ENCODE data around the gene PI4KA.
"Not testable (repeated sequence)": the region's sequence is repeated elsewhere in the genome, so short reads cannot be mapped to it uniquely, and the experiment has no call there.

PI4KA gene

GRCh38 chr22:20741634-20742581 is 116.7 kb downstream of the PI4KA start:
- no peak overlapping the region for H3K4me3 ChIP-seq (ENCODE audit: low read depth, low read length)
- DNase-seq = peak; percentile 11
- in situ Hi-C loops (cut with HindIII; ENCODE audit: low pct_ligation_motif_present, low sequenced_read_pairs) = no loop called here
- no peaks in the 10 kb centered on the region for H3K27me3 ChIP-seq (replicated peaks)
- peaks cover 33% of the 10 kb centered on the region for H3K36me3 ChIP-seq (replicated peaks)
- H3K27ac ChIP-seq = no peak overlapping the region
- TF ChIP-seq CTCF (IDR thresholded peaks at IDR 0.05; ENCODE audit: low read depth, low read length, missing control alignments) = peak; percentile 76

GRCh38 chr22:20741008-20741633 is 117.5 kb downstream of the PI4KA start:
- Histone ChIP-seq H3K36me3 (replicated peaks) (peaks cover 27% of the 10 kb centered on the region), H3K27ac (no peak overlapping the region), H3K4me3 (ENCODE audit: low read depth, low read length) (no peak overlapping the region), H3K27me3 (replicated peaks) (no peaks in the 10 kb centered on the region)
- DNase-seq = no peak
- in situ Hi-C loops (cut with HindIII; ENCODE audit: low pct_ligation_motif_present, low sequenced_read_pairs) = no loop called here
- TF ChIP-seq CTCF (IDR thresholded peaks at IDR 0.05; ENCODE audit: low read depth, low read length, missing control alignments) = no peak

GRCh38 chr22:20740222-20740951 is 118.2 kb downstream of the PI4KA start:
- H3K36me3 ChIP-seq (replicated peaks) = peaks cover 24% of the 10 kb centered on the region
- no peak for TF ChIP-seq CTCF (IDR thresholded peaks at IDR 0.05; ENCODE audit: low read depth, low read length, missing control alignments)
- H3K27ac ChIP-seq = no peak overlapping the region
- peak; percentile 7 for DNase-seq
- no peak overlapping the region for H3K4me3 ChIP-seq (ENCODE audit: low read depth, low read length)
- in situ Hi-C loops (cut with HindIII; ENCODE audit: low pct_ligation_motif_present, low sequenced_read_pairs) = no loop called here
- H3K27me3 ChIP-seq (replicated peaks) = no peaks in the 10 kb centered on the region

GRCh38 chr22:20738394-20739089 is 120.1 kb downstream of the PI4KA start:
- H3K27ac ChIP-seq = no peak overlapping the region
- DNase-seq = no peak

GRCh38 chr22:20736891-20737290 is 121.7 kb downstream of the PI4KA start:
- DNase-seq; in situ Hi-C loops (cut with HindIII; ENCODE audit: low pct_ligation_motif_present, low sequenced_read_pairs); H3K27me3 ChIP-seq (replicated peaks); H3K4me3 ChIP-seq (ENCODE audit: low read depth, low read length); H3K27ac ChIP-seq; H3K36me3 ChIP-seq (replicated peaks): not testable (repeated sequence)

More at GRCh38 chr22:20738394-20739089, 120.1 kb downstream of the PI4KA start:
- peaks cover 15% of the 10 kb centered on the region for H3K36me3 ChIP-seq (replicated peaks)
- no peaks in the 10 kb centered on the region for H3K27me3 ChIP-seq (replicated peaks)
- TF ChIP-seq CTCF (IDR thresholded peaks at IDR 0.05; ENCODE audit: low read depth, low read length, missing control alignments) = no peak
- no peak overlapping the region for H3K4me3 ChIP-seq (ENCODE audit: low read depth, low read length)
- in situ Hi-C loops (cut with HindIII; ENCODE audit: low pct_ligation_motif_present, low sequenced_read_pairs) = no loop called here

GRCh38 chr22:20735356-20736162 is 123.1 kb downstream of the PI4KA start:
- H3K27ac ChIP-seq; in situ Hi-C loops (cut with HindIII; ENCODE audit: low pct_ligation_motif_present, low sequenced_read_pairs); H3K27me3 ChIP-seq (replicated peaks); H3K36me3 ChIP-seq (replicated peaks); H3K4me3 ChIP-seq (ENCODE audit: low read depth, low read length); DNase-seq: not testable (repeated sequence)

GRCh38 chr22:20732431-20732830 is 126.2 kb downstream of the PI4KA start:
- H3K4me3 ChIP-seq (ENCODE audit: low read depth, low read length); H3K27me3 ChIP-seq (replicated peaks); H3K27ac ChIP-seq; in situ Hi-C loops (cut with HindIII; ENCODE audit: low pct_ligation_motif_present, low sequenced_read_pairs); DNase-seq: not testable (repeated sequence)
- H3K36me3 ChIP-seq (replicated peaks) = peaks cover 22% of the 10 kb centered on the region
